ENCODE data around the gene RPS27A. TPM values are rescaled to one million over a fixed set of nuclear protein-coding genes. Genes with fewer than 3 reads are reported as not detected.

The RPS27A gene
- total and polyA plus RNA-seq, 9 of the 15 experiments (the other 6 are each of a cell fraction or from before 2014, with no cell fraction given), result 1,383 to 3,282 (median 2,242) TPM

- TF ChIP-seq, protein P1, sequence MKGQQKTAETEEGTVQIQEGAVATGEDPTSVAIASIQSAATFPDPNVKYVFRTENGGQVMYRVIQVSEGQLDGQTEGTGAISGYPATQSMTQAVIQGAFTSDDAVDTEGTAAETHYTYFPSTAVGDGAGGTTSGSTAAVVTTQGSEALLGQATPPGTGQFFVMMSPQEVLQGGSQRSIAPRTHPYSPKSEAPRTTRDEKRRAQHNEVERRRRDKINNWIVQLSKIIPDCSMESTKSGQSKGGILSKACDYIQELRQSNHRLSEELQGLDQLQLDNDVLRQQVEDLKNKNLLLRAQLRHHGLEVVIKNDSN (CRISPR knock-in tag; IDR thresholded peaks at IDR 0.05), result no peak
- TF ChIP-seq HNRNPL (IDR thresholded peaks at IDR 0.05; ENCODE audit: low read depth, low read length) (peak; percentile 88), PTRF (tag; IDR thresholded peaks at IDR 0.05) (no peak), MGA (IDR thresholded peaks at IDR 0.05) (peak; percentile 73), TEAD4 (IDR thresholded peaks at IDR 0.05; ENCODE audit: low read length) (peak; percentile 32; the same call in 1 of the 2 replicates), TEAD4 (CRISPR knock-in tag; IDR thresholded peaks at IDR 0.05; ENCODE audit: borderline replicate concordance) (no peak), CBFA2T3 (IDR thresholded peaks at IDR 0.05) (no peak), HNRNPUL1 (IDR thresholded peaks at IDR 0.05; ENCODE audit: low read length) (no peak)
- TF ChIP-seq, protein P2, sequence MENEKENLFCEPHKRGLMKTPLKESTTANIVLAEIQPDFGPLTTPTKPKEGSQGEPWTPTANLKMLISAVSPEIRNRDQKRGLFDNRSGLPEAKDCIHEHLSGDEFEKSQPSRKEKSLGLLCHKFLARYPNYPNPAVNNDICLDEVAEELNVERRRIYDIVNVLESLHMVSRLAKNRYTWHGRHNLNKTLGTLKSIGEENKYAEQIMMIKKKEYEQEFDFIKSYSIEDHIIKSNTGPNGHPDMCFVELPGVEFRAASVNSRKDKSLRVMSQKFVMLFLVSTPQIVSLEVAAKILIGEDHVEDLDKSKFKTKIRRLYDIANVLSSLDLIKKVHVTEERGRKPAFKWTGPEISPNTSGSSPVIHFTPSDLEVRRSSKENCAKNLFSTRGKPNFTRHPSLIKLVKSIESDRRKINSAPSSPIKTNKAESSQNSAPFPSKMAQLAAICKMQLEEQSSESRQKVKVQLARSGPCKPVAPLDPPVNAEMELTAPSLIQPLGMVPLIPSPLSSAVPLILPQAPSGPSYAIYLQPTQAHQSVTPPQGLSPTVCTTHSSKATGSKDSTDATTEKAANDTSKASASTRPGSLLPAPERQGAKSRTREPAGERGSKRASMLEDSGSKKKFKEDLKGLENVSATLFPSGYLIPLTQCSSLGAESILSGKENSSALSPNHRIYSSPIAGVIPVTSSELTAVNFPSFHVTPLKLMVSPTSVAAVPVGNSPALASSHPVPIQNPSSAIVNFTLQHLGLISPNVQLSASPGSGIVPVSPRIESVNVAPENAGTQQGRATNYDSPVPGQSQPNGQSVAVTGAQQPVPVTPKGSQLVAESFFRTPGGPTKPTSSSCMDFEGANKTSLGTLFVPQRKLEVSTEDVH (IDR thresholded peaks at IDR 0.05; ENCODE audit: low read depth, partially characterized antibody), result peak; percentile 50
Observed at GRCh38 chr2:55282110-55282917, 49.8 kb downstream of the RPS27A start (continued).
